ENCODE results near the gene SIDT1. TPM values are rescaled to one million over a fixed set of nuclear protein-coding genes. Genes with fewer than 3 reads are reported as not detected.

The SIDT1 gene
- total and polyA plus RNA-seq, 2 donors (not counting 1 experiment from before 2014, with no cell fraction given), result 53.2 to 84.4 TPM

GRCh38 chr3:113590983-113591382 is 58.6 kb downstream of the SIDT1 start:
- no peak overlapping the region for H3K4me2 ChIP-seq (replicated peaks; ENCODE audit: low read depth, low read length, poor library complexity, severe bottlenecking)
- intact Hi-C loops (cut with micrococcal nuclease), result no loop called here
- no peak for DNase-seq
- TF ChIP-seq EZH2 (IDR thresholded peaks at IDR 0.05; ENCODE audit: borderline replicate concordance, insufficient read depth, low read depth, low read length, poor library complexity, severe bottlenecking), result no peak
- TF ChIP-seq, protein P1, sequence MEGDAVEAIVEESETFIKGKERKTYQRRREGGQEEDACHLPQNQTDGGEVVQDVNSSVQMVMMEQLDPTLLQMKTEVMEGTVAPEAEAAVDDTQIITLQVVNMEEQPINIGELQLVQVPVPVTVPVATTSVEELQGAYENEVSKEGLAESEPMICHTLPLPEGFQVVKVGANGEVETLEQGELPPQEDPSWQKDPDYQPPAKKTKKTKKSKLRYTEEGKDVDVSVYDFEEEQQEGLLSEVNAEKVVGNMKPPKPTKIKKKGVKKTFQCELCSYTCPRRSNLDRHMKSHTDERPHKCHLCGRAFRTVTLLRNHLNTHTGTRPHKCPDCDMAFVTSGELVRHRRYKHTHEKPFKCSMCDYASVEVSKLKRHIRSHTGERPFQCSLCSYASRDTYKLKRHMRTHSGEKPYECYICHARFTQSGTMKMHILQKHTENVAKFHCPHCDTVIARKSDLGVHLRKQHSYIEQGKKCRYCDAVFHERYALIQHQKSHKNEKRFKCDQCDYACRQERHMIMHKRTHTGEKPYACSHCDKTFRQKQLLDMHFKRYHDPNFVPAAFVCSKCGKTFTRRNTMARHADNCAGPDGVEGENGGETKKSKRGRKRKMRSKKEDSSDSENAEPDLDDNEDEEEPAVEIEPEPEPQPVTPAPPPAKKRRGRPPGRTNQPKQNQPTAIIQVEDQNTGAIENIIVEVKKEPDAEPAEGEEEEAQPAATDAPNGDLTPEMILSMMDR (IDR thresholded peaks at IDR 0.05), result no peak
- no peak for ATAC-seq (ENCODE audit: low read depth)
- H3K9me3 ChIP-seq (ENCODE audit: control extremely low read depth in 1 of 3, control insufficient read depth in 2 of 3, insufficient read depth in 1 of 3, low read length in 2 of 3), result no peaks in the 10 kb centered on the region
- no CpG with 5 or more reads among the region's 1 CpG for WGBS (ENCODE audit: insufficient coverage)
- H3K27me3 ChIP-seq (replicated peaks in 1 of 4; ENCODE audit: control extremely low read depth in 1 of 4, control insufficient read depth in 3 of 4, insufficient read depth in 4 of 4, low read length in 3 of 4), result no peaks in the 10 kb centered on the region
- H3K4me1 ChIP-seq (ENCODE audit: control insufficient read depth in 2 of 2, insufficient read depth in 2 of 2, low read length in 2 of 2), result no peaks in the 10 kb centered on the region
- ChIA-PET CTCF (no interaction called here), POLR2A (no interaction called here)
- no peaks in the 10 kb centered on the region for H3K79me2 ChIP-seq (ENCODE audit: control insufficient read depth, insufficient read depth, low read length)
- Mint-ChIP-seq H3K4me3 (no peak overlapping the region), H3K4me1 (no peaks in the 10 kb centered on the region), H3K27ac (no peak overlapping the region), H3K27me3 (no peaks in the 10 kb centered on the region), H3K9me3 (ENCODE audit: insufficient read depth) (no peaks in the 10 kb centered on the region)
- no peaks in the 10 kb centered on the region for H4K20me1 ChIP-seq (ENCODE audit: control insufficient read depth, insufficient read depth, low read length, poor library complexity, severe bottlenecking)
- no peak overlapping the region for H3K27ac ChIP-seq (ENCODE audit: low read length in 2 of 2)
- H2AFZ ChIP-seq (ENCODE audit: insufficient read depth, low read depth, low read length, poor library complexity, severe bottlenecking), result no peak overlapping the region
- H3K4me3 ChIP-seq (ENCODE audit: control extremely low read depth in 1 of 5, extremely low read depth in 1 of 5, insufficient read depth in 1 of 5, low read depth in 2 of 5, low read length in 4 of 5), result no peak overlapping the region
- peaks cover 0 to 32% of the 10 kb centered on the region in 2 experiments for H3K36me3 ChIP-seq (replicated peaks in 1 of 2; ENCODE audit: control extremely low read depth in 1 of 2, control insufficient read depth in 1 of 2, extremely low read depth in 1 of 2, insufficient read depth in 2 of 2, low read length in 1 of 2)
- H3K9ac ChIP-seq (ENCODE audit: low read length), result no peak overlapping the region

GRCh38 chr3:113594066-113594465 is 61.7 kb downstream of the SIDT1 start:
- WGBS (ENCODE audit: insufficient coverage), result no CpG with 5 or more reads among the region's 2 CpGs

More at GRCh38 chr3:113594066-113594465, 61.7 kb downstream of the SIDT1 start:
- Histone ChIP-seq H2AFZ (ENCODE audit: insufficient read depth, low read depth, low read length, poor library complexity, severe bottlenecking) (no peak overlapping the region), H3K4me2 (replicated peaks; ENCODE audit: low read depth, low read length, poor library complexity, severe bottlenecking) (no peak overlapping the region), H3K27me3 (replicated peaks in 1 of 4; ENCODE audit: control extremely low read depth in 1 of 4, control insufficient read depth in 3 of 4, insufficient read depth in 4 of 4, low read length in 3 of 4) (no peaks in the 10 kb centered on the region), H3K4me3 (ENCODE audit: control extremely low read depth in 1 of 5, extremely low read depth in 1 of 5, insufficient read depth in 1 of 5, low read depth in 2 of 5, low read length in 4 of 5) (no peak overlapping the region), H3K36me3 (replicated peaks in 1 of 2; ENCODE audit: control extremely low read depth in 1 of 2, control insufficient read depth in 1 of 2, extremely low read depth in 1 of 2, insufficient read depth in 2 of 2, low read length in 1 of 2) (peaks cover 3 to 25% of the 10 kb centered on the region in 2 experiments), H4K20me1 (ENCODE audit: control insufficient read depth, insufficient read depth, low read length, poor library complexity, severe bottlenecking) (no peaks in the 10 kb centered on the region), H3K4me1 (ENCODE audit: control insufficient read depth in 2 of 2, insufficient read depth in 2 of 2, low read length in 2 of 2) (no peaks in the 10 kb centered on the region), H3K27ac (ENCODE audit: low read length in 2 of 2) (no peak overlapping the region), H3K79me2 (ENCODE audit: control insufficient read depth, insufficient read depth, low read length) (no peaks in the 10 kb centered on the region), H3K9me3 (ENCODE audit: control extremely low read depth in 1 of 3, control insufficient read depth in 2 of 3, insufficient read depth in 1 of 3, low read length in 2 of 3) (no peaks in the 10 kb centered on the region), H3K9ac (ENCODE audit: low read length) (no peak overlapping the region)
- ATAC-seq (ENCODE audit: low read depth), result no peak
- DNase-seq, result no peak
- TF ChIP-seq, protein P1 (IDR thresholded peaks at IDR 0.05), result no peak
- TF ChIP-seq EZH2 (IDR thresholded peaks at IDR 0.05; ENCODE audit: borderline replicate concordance, insufficient read depth, low read depth, low read length, poor library complexity, severe bottlenecking), result no peak
- Mint-ChIP-seq H3K27ac (no peak overlapping the region), H3K9me3 (ENCODE audit: insufficient read depth) (no peaks in the 10 kb centered on the region), H3K27me3 (no peaks in the 10 kb centered on the region), H3K4me1 (no peaks in the 10 kb centered on the region), H3K4me3 (no peak overlapping the region)
- ChIA-PET POLR2A (no interaction called here), CTCF (interaction anchor here (1.1 kb wide), 1 partner anchor 100 kb away, joined by 6 read pairs; no protein-coding TSS in a partner anchor)
- intact Hi-C loops (cut with micrococcal nuclease), result no loop called here
